Fibroblast of pulmonary artery (primary cell): ENCODE measurements around the gene LMBRD1.

ENCODE experiments used
- DNase-seq: peaks from one replicate; pipeline ENCODE4 v3.0.0-alpha.2; 2010; ENCODE audit warnings: low read depth
- H3K4me3 ChIP-seq: replicated peaks from 2 replicates; pipeline ENCODE4 v1.5.1; 2011; ENCODE audit warnings: low read depth, mild to moderate bottlenecking, control low read depth, low read length, moderate library complexity
- TF ChIP-seq, protein P1 (sequence below): IDR thresholded peaks from 2 replicates; pipeline ENCODE4 v1.5.1; 2011; ENCODE audit warnings: mild to moderate bottlenecking, control low read depth, low read length, inconsistent platforms; ENCODE audit errors: missing control alignments

The LMBRD1 gene

DNA sequence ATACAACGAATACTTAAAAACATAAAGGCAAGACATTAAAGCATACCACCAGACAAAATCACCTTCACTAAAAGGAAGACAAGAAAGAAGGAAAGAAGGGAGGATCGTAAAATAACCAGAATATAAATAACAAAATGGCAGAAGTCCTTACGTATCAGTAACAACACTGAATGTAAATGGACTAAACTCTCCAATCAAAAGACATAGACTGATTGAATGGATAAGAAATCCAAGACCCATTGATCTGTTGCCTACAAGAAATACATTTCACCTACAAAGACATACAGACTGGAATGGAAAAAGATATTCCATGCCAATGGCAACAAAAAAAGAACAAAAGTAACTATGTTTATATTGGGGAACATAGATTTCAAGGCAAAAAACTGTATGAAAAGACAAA is 74.1 kb downstream of the LMBRD1 start:
- TF ChIP-seq, protein P1, sequence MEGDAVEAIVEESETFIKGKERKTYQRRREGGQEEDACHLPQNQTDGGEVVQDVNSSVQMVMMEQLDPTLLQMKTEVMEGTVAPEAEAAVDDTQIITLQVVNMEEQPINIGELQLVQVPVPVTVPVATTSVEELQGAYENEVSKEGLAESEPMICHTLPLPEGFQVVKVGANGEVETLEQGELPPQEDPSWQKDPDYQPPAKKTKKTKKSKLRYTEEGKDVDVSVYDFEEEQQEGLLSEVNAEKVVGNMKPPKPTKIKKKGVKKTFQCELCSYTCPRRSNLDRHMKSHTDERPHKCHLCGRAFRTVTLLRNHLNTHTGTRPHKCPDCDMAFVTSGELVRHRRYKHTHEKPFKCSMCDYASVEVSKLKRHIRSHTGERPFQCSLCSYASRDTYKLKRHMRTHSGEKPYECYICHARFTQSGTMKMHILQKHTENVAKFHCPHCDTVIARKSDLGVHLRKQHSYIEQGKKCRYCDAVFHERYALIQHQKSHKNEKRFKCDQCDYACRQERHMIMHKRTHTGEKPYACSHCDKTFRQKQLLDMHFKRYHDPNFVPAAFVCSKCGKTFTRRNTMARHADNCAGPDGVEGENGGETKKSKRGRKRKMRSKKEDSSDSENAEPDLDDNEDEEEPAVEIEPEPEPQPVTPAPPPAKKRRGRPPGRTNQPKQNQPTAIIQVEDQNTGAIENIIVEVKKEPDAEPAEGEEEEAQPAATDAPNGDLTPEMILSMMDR, result no peak
- H3K4me3 ChIP-seq, result no peak overlapping the region
- DNase-seq, result no peak

- peak; percentile 57 for DNase-seq
- H3K4me3 ChIP-seq, result no peak overlapping the region
- TF ChIP-seq, protein P1, result peak; percentile 62
These were observed 77.1 kb downstream of the LMBRD1 start for GRCh38 chr6:69719602-69720193.

GRCh38 chr6:69706724-69707123 is 90.1 kb downstream of the LMBRD1 start:
- TF ChIP-seq, protein P1, result no peak
- no peak overlapping the region for H3K4me3 ChIP-seq
- no peak for DNase-seq

DNA sequence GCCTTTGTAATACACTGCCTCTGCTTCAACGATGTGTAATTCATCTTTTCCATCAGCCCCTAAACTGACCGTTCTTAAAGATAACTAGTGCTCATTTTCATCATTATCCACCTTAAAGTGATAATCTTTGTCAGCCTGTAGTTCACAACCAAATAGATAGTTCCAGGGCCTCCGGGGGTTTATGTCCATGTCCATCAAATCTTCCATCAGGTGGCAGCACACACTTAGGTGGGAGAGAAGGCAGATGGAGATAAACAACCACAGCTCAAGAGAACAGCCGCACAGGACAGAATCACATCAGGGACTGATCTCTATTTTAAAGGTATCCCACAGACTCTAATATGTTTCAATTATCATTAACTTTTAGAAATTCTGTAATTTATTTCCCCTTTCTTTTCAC is 90.9 kb downstream of the LMBRD1 start:
- no peak for DNase-seq
- H3K4me3 ChIP-seq, result no peak overlapping the region
- TF ChIP-seq, protein P1, result no peak

GRCh38 chr6:69704916-69705315 is 91.9 kb downstream of the LMBRD1 start:
- no peak overlapping the region for H3K4me3 ChIP-seq
- DNase-seq, result peak; percentile 20
- TF ChIP-seq, protein P1, result no peak

- TF ChIP-seq, protein P1, result no peak
- no peak overlapping the region for H3K4me3 ChIP-seq
- no peak for DNase-seq
These were observed 97.2 kb downstream of the LMBRD1 start for GRCh38 chr6:69699655-69700054.

- no peak for DNase-seq
- H3K4me3 ChIP-seq, result no peak overlapping the region
- TF ChIP-seq, protein P1, result no peak
These were observed 100.5 kb downstream of the LMBRD1 start for GRCh38 chr6:69696273-69696672.
